Effector memory CD4-positive, alpha-beta T cell (primary cell): ENCODE data around the gene NEXN.
"Not testable (repeated sequence)": the region's sequence is repeated elsewhere in the genome, so short reads cannot be mapped to it uniquely, and the experiment has no call there.

Experiments used
- DNase-seq, 3 donors: peaks; one replicate each; pipeline ENCODE4 v3.0.0-alpha.2; 2020
- H3K27ac ChIP-seq: 2 replicates; pipeline ENCODE4 v1.7.0; 2013; ENCODE audit warnings: mild to moderate bottlenecking, low read length, moderate library complexity; ENCODE audit not compliant: insufficient read depth, poor library complexity, severe bottlenecking
- H3K27me3 ChIP-seq: replicated peaks from 2 replicates; pipeline ENCODE4 v1.7.0; 2013; ENCODE audit warnings: mild to moderate bottlenecking, low read length; ENCODE audit not compliant: insufficient read depth, control insufficient read depth, poor library complexity, severe bottlenecking
- H3K36me3 ChIP-seq: 2 replicates; pipeline ENCODE4 v1.7.0; 2013; ENCODE audit warnings: mild to moderate bottlenecking, low read length, moderate library complexity; ENCODE audit not compliant: control insufficient read depth, insufficient read depth
- H3K4me1 ChIP-seq: 2 replicates; pipeline ENCODE4 v1.7.0; 2013; ENCODE audit warnings: low read length, mild to moderate bottlenecking; ENCODE audit not compliant: control insufficient read depth, insufficient read depth, poor library complexity, severe bottlenecking
- H3K4me3 ChIP-seq: 2 replicates; pipeline ENCODE4 v1.7.0; 2013; ENCODE audit warnings: low read length, low read depth, mild to moderate bottlenecking; ENCODE audit not compliant: insufficient read depth, poor library complexity, severe bottlenecking
- H3K9me3 ChIP-seq: 2 replicates; pipeline ENCODE4 v1.7.0; 2013; ENCODE audit warnings: mild to moderate bottlenecking, low read length, moderate library complexity; ENCODE audit not compliant: control insufficient read depth

NEXN gene

GRCh38 chr1:77976433-77977076 is 88.1 kb downstream of the NEXN start:
- Histone ChIP-seq H3K4me3 (peak overlapping the region; percentile 75), H3K27me3 (no peaks in the 10 kb centered on the region), H3K36me3 (peaks cover 8% of the 10 kb centered on the region), H3K4me1 (peaks cover 29% of the 10 kb centered on the region), H3K9me3 (no peaks in the 10 kb centered on the region), H3K27ac (peak overlapping the region; percentile 99)
- no peak for DNase-seq

GRCh38 chr1:77977989-77978292 is 89.5 kb downstream of the NEXN start:
- Histone ChIP-seq H3K27me3 (no peaks in the 10 kb centered on the region), H3K27ac (peak overlapping the region; percentile 99), H3K9me3 (no peaks in the 10 kb centered on the region), H3K4me1 (peaks cover 26% of the 10 kb centered on the region), H3K4me3 (peak overlapping the region; percentile 75), H3K36me3 (peaks cover 8% of the 10 kb centered on the region)
- no peak for DNase-seq

GRCh38 chr1:77978293-77978968 is 90.0 kb downstream of the NEXN start:
- peaks cover 8% of the 10 kb centered on the region for H3K36me3 ChIP-seq
- H3K27ac ChIP-seq: peak overlapping the region; percentile 99
- H3K9me3 ChIP-seq: no peaks in the 10 kb centered on the region
- DNase-seq: peak; percentile 63 to 78 (median 68)
- H3K27me3 ChIP-seq: no peaks in the 10 kb centered on the region
- H3K4me3 ChIP-seq: peak overlapping the region; percentile 75
- H3K4me1 ChIP-seq: peaks cover 23% of the 10 kb centered on the region

- Histone ChIP-seq H3K36me3 (peaks cover 8% of the 10 kb centered on the region), H3K27ac (peak within 1 kb of the TSS; percentile 99), H3K9me3 (no peaks in the 10 kb centered on the region), H3K4me1 (peaks cover 23% of the 10 kb centered on the region), H3K4me3 (peak within 1 kb of the TSS; percentile 75), H3K27me3 (no peaks in the 10 kb centered on the region)
- peak; percentile 91 to 95 (median 93) for DNase-seq
Measured at GRCh38 chr1:77978969-77979876, 90.8 kb downstream of the NEXN start, which contains the start of gene FUBP1. Gene FUBP1, minus strand, starts transcription at chr1:77979072. Its CDS starts 68 bp downstream, at chr1:77979004.

- H3K4me1 ChIP-seq, H3K27ac ChIP-seq, H3K9me3 ChIP-seq, H3K27me3 ChIP-seq, H3K36me3 ChIP-seq, H3K4me3 ChIP-seq, DNase-seq: not testable (repeated sequence)
Measured at GRCh38 chr1:77983352-77983996, 95.0 kb downstream of the NEXN start.

- no peaks in the 10 kb centered on the region for H3K9me3 ChIP-seq
- no peak overlapping the region for H3K27ac ChIP-seq
- no peaks in the 10 kb centered on the region for H3K36me3 ChIP-seq
- H3K4me1 ChIP-seq: no peaks in the 10 kb centered on the region
- H3K4me3 ChIP-seq: no peak overlapping the region
- H3K27me3 ChIP-seq: no peaks in the 10 kb centered on the region
- DNase-seq: no peak
Measured at GRCh38 chr1:77983997-77984355, 95.6 kb downstream of the NEXN start.

GRCh38 chr1:77984629-77985028 is 96.2 kb downstream of the NEXN start:
- H3K36me3 ChIP-seq: no peaks in the 10 kb centered on the region
- no peak overlapping the region for H3K4me3 ChIP-seq
- no peaks in the 10 kb centered on the region for H3K27me3 ChIP-seq
- no peak for DNase-seq
- no peaks in the 10 kb centered on the region for H3K9me3 ChIP-seq
- no peaks in the 10 kb centered on the region for H3K4me1 ChIP-seq
- H3K27ac ChIP-seq: no peak overlapping the region

GRCh38 chr1:77986810-77987209 is 98.4 kb downstream of the NEXN start:
- DNase-seq: no peak
- Histone ChIP-seq H3K27ac (no peak overlapping the region), H3K9me3 (no peaks in the 10 kb centered on the region), H3K27me3 (no peaks in the 10 kb centered on the region), H3K4me3 (no peak overlapping the region), H3K4me1 (no peaks in the 10 kb centered on the region), H3K36me3 (no peaks in the 10 kb centered on the region)

GRCh38 chr1:77987919-77988318 is 99.5 kb downstream of the NEXN start:
- H3K4me3 ChIP-seq: no peak overlapping the region
- H3K9me3 ChIP-seq: no peaks in the 10 kb centered on the region
- no peaks in the 10 kb centered on the region for H3K27me3 ChIP-seq
- no peaks in the 10 kb centered on the region for H3K4me1 ChIP-seq
- no peak for DNase-seq
- no peak overlapping the region for H3K27ac ChIP-seq
- H3K36me3 ChIP-seq: no peaks in the 10 kb centered on the region
